Stimulated activated CD4-positive, alpha-beta T cell treated with anti-CD3 and anti-CD28 coated beads, Interleukin-1b, Interleukin-23, amount 100 ng/mL, for 1 hour (primary cell): ENCODE results near the gene LMO3.

Source experiments
- DNase-seq, 2 donors: peaks; one replicate each; pipeline ENCODE4 v3.0.0-alpha.2; 2020; ENCODE audit warnings: low read depth in 2 of 2

LMO3 gene

DNA sequence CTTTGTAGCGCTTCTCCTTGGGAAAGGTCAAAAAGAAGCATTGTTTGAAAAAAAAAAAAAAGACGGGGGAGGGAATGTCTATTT is at the start of gene LMO3:
LMO3 (minus strand) TSS at position 46 of the 84 bp plus-strand sequence. CDS start 5,302 bp downstream, outside the sequence.
- DNase-seq, result no peak

DNA sequence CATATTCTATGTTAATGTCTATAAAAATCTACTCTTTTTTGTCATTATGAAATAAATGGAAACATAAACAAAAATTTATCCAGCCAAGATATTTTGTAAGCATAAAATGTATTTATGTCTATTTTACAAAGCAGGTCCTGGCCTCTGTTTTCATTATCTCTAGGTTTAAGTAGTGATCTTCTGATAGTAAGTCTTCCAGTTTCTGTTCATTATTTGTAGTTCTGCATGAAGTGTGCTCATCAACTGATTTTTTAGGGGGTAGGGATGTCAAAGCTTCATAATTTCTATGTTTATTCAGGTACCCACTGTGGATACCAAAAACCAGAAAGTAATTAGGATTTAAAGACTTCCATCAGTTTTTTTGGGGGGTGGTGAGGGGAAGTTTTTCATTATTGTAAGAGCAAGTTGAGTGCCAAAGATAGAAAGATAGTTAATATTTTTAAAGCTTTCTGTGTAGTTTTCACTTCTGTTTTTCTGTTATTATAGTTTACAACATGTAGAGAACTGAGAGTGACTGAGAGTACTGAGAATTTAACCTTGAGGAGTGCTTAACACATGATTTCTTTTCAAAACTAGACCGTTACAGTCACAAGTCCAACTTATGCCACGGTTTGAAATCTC is 30.6 kb upstream of the LMO3 start:
- DNase-seq, result no peak

DNA sequence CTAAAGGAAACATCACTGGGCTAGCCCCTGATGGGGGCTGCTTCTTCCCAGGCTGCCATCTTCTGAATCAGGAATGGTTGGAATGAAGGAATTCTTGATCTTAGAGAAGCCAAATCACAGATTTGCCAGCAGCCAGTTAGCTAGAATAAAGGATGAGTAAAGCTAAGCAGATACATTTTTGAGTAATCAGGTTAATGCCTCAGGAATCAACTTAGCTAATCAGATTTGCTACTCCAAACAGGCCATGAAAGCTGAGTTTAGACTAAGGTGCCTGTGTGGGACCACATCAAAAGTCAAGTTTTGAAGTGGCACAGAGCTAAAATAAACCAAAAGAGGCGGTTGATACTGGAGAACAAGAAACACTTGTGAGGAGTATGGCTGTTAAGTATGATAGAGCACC is 28.8 kb upstream of the LMO3 start:
- no peak for DNase-seq

DNA sequence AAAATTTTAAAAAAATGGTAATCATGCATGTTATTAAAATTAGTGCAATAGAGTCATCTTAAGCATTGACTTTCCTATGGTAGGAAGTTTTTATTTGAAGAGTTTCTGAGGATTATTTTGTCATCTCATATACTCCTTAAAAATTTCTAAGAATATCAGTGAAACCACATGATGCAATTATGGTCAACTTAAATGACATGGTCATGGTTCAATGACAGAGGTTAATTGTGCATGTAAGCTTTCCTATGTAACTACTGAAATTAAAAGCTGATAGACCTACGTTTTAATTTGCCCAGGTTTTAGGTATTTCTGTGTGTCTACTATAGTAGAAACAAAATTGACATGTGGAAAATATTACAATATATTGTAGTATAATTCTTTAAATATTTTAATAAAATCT is 21.0 kb upstream of the LMO3 start:
- no peak for DNase-seq

DNA sequence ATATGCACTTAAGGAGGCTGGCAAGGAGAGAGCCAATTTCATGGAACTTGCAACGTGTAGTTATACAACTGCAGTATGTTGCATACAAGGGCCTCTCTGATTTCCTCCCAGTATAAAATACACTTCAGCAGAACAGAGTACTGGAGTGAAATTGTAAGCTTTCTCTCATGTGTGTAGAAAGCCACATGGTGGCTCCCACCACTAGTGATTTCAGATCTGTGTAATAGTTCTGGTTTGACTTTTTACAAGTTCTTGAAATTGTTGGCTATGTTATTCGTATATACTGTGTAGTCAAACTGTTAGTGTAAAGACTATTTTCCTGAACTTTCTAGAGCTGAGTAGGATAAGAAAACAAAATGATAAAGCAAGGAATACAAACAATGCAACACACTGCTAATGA is 16.4 kb upstream of the LMO3 start:
- no peak for DNase-seq

DNA sequence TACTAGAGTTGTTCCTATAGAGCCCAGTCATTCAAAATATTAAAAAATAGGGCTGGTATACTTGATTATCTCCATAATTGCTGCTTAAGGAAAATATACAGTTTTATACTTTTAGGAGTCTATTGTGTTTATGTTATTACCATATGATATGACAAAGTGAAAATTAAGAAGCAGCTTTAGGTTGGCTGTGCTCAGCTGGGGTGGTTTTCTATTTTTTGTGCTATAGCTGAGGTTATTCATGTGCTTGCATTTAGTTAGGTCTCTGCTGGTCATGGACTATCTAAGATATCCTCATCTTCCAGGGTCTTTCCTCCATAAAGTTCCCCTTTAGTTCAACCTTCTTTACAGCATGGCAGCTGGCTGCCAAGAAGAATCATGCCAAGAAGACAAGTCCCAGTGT is 13.6 kb upstream of the LMO3 start:
- no peak for DNase-seq

DNA sequence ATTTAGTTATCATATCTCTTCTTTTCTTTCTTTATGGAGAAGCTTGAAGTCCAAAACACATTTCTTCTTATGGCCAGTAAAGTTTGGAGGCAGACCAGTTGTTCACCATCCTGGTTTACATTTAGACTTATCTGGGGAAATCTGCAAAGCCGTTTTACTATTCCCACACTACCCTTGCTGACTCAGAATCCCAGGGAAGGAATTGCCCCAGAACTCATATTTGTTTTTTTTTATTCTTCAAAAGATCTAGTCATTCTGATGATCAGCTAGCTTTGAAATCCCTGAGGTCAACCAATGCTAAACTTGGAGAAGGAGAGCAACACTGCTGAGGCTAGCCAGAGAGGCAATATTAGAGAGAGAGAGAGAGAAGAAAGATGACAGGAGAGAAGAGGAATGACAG is 12.3 kb upstream of the LMO3 start:
- no peak for DNase-seq

DNA sequence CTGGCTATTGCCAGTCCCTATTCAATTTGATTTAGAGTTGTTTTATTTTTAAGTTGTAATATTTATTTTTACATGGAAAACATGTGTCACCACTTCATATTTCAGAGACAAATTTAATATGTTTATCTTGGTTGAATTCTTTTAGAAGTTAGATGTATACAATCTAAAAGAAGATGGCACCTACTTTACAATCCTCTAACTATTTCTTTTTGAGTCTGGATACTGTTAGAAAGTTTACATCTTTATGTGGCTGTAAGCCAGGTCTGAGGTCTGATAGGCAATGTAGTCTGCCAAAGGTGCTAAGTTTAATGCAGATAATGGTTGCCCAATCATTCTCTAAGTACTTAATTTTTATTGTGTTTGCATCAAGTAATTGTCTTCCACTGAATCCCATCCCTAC is 7.2 kb upstream of the LMO3 start:
- no peak for DNase-seq

DNA sequence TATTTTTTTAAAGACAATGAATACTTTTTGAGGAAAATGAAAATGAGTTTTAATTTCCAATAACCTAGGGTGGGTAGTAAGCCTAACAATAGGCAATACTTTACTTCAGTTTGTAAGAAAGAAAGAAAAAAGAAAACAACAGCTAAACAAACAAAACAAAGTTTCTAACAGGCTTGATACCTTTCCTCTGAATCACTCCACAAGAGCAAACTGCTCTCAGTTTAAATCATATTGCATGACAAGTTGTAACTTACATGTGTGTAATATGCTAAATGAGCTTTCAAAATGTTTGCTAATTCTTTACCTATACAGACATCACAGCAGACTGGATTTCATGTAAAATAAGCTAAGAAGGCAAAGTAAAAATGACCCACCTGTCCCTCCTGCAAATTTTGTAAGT is 6.7 kb upstream of the LMO3 start:
- no peak for DNase-seq

DNA sequence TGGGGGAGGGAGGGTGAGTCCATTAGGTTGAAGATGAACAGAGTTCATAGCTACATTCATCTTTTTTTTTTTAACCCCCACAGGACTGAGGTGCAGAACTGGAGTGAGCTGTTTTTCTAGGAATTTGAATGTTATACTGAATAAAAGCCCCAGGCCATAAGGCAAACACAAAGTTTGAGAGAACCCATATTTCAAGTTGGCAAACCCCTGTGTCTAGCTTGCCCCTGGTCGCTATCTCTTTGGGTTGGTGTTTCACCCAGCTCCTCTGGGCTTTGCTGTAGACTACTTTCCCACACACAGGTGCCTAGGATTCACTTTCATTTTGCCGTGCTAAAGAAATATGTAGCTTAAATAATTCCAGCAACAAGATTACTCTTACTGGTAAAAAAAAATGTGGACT is 5.2 kb upstream of the LMO3 start:
- DNase-seq, result no peak

DNA sequence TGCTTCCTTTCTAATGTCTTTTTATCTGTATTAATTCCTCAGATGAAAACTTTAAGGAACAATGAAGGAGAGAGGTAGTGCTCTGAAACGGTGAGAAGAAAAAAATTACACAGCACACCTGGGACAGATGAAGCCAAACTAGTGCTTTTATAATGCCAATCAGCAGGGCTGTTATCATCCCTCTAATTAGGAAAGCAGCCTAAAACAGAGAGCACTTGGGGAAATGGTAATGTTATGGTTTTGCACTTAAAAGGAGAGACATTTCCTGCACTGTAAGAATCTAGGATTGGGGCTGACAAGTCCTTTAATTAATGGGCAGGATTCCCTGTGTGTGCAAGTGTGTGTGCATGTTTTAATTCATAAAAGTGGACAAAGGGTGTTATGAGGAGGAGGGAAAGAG is 4.8 kb upstream of the LMO3 start:
- no peak for DNase-seq

DNA sequence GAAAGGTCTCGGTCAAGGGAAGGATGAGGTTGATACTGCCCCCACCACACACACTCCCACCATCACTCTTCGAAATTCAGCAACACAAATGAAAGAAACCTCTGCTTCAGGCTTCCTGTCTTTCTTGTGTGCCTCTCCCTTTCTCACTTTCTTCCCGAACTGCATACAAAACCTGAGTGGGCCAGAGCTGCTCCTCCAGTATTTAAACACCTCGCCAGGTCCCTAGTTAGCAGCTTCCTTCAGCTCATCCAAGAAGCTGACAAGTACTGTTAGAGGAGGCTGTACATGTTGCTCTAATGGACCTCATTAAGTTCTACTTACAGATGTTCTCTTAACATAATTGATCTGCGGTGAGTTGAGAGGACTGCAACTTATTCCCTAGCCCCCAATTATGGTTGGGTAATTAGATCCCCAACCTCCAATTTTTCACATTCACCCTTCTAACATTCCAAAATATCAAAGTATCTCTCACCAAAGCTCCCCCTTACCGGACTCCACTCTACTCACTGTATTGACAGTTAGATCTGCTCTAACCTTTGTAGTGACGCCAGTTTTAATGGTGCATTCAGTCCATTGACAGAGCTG is 4.1 kb upstream of the LMO3 start:
- DNase-seq, result no peak

DNA sequence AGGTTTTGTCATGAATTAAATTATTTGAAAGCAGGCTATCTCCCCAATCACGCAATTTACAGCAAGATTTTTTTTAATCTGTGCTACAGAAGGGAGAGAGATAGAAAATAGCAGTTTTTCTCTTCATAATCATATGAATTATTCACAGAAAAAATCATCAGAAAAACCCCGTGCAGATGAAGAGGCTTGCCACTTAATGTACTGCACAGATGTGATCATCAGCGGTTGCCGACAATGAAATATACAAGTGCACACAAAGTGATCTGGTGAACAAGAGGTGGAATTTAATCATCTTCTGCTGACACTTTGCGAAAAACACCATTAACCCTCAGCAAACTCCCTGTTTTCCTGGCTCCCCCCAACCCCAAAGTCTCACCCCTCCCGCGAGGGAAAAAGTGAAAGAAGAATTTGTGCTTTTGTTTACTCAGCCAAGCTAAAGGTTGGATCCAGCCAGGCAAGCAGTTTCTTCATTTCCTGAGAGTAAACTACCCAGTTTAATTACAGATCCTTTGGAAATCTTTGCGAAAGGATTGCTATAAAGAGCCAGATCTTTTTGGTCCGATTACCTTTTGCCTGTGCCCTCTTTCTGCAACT is 3.1 kb upstream of the LMO3 start:
- no peak for DNase-seq

DNA sequence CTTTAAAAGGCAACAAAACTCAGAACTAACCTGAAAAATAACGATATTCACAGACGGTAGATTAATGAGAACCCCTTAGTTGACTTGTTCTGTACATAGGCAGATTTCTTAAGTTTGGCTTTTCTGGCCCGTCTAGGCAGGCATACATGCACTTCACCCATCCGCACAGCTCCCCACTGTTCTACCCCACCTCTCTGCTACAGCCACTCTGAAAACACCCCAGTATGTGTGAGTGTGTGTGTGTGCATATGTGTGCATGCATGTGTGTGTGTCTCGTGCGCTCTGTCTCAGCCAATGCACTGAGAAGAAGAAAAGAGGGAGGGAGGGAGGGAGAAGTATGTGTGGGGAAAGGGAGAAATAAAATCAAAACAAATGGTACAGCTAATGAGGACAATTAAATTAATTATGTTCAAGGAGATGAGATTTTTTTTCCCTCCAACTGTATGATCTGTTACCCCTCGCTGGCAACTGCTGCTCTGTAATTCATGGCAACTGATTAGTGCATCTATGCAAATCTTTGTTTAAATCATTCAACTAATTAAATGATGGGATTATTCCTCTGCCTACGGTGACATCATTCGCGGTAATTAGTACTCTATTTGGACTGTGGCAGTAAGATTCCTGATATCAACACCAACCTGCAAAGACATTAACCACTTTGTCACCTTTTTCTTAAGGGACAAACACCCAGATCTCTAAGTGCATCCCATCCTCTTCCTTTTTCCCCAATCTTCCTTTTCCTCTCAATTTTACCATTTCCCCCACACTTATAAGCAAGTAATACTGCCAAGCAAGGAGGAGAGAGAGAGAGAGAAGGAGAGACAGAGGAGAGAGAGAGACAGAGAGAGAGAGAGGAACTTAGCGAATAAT is 2.2 kb upstream of the LMO3 start:
- no peak for DNase-seq

DNA sequence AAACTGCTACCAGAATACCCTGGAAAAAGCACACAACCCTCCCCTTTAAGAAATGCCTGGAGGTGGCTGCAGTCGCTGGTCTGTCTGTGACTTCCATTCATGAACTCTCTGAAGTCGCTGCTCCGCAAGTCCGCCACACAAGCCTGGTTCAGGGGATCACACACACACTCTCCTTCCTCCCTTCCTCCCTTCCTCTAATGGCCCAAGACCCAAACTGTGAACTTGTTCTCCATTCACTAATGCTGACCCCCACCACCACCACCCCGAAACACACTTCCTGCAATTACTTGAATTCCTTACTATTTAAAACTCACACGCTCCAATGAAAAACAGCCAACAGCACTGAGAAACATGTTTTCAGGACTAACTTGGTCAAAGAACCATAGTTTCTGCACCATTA is 1.0 kb upstream of the LMO3 start:
- no peak for DNase-seq

DNA sequence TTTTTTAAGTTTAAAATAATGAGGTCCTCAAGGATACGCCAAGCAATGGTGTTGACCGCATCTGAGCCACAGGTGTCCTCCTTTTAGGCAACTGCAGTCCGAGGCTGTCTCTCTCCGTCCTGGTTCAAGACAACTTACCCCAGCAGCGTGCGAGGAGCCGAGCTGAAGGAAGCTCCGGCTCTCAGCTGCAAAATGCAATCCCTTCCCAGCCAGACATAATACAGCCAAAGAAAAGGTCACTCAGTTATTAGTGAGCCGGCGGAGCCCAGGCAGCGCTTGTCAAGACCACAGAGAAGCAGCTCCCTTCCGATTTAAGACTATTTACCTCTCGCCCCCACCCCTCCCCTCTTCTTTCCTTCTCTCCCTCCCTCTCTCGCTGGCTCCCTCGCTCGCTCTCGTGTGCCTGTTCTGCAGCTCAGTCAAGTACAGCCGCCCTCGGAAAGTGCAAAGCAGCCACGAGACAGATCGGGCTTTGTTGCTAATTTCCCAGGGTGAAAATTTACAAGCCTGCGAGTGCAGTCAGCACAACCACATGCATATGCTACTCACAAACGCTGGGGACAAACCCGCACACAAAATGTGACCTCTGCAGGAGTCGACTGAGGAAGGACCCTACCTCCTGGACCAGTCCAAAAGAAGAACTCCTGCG is 363 bp upstream of the LMO3 start:
- no peak for DNase-seq

DNA sequence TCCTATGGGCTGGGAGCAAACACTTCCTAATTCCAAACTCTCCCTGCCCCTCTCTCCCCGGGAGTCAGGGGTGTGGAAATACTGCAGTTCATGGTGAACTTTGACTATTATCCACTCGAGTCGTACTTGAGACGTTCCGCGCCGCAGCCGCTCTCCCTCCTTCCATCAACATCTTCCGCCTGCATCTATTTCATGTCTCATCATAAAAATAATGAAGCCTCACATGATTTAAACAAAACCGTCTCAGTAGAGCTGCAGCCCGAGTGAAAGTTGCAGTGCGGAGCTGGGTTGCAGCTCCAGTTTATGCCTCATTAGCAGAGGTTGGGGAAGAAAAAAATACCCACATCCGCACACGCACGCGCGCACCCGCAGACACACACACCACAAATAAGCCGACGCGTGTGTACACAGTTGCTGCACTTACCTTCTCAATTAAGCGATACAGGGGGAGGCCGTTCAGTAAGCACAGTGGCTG is 283 bp downstream of the LMO3 start:
- DNase-seq, result no peak

DNA sequence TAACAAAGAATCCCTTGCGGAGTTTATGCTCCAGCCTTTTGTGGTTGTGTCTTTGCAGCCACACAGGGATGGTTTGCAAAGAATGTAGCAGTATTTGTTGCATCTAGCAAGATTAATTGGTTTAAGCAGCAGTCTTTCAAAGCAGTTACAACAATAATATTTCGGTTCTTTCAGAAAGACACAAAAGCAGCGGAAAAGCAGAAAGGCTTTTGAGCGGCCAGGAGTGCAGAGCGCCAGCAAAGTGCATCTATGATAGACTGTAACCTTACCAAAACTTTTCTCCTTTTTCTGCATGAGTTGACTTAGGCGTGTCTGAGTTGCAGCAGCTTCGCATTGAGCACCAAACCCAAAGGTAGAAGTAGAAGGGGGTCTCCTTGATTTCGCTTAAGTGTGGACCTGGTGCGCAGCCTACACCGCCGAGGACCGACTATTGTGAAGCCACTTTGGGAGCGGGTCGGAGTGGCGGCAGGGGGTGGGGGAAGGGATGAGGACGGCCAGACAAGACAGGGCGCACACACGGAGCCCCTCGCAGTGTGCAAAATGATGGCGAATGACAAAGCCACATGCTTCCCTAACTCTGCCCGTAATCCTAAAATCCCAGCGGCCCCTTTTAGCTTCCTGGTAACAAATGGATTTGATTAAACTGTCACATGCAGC is 1.2 kb downstream of the LMO3 start:
- DNase-seq, result no peak

DNA sequence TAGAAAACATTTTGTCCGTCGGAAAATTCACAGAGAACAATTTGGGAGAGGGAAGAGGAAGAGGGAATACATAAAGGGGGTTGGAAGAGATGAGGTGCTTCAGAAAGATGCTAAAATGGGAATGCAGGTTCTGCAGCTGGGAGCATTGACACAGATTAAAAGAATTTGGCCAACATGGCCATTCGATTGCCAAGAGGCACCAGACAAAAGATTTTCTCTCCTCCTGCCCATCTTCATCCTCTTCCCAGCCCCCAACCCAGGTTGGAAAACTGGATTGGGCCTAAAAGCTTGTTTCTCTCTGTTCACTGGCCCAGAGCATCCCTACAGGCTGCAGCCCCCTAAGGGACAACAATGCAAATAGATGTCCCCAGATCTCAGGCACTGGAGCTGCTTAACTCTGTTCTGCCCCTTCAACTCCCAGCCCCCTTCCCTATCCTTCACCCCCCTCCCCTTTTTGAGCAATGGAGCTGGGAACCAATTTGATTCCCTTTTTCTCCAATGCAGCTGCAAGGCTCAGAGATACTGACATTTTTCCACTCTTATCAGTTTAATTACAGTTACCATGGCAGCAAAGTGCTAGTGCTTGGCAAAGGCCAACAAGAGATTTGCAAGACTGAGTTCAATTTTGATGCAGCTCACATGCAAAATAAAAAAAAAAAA is 1.9 kb downstream of the LMO3 start:
- DNase-seq, result no peak

DNA sequence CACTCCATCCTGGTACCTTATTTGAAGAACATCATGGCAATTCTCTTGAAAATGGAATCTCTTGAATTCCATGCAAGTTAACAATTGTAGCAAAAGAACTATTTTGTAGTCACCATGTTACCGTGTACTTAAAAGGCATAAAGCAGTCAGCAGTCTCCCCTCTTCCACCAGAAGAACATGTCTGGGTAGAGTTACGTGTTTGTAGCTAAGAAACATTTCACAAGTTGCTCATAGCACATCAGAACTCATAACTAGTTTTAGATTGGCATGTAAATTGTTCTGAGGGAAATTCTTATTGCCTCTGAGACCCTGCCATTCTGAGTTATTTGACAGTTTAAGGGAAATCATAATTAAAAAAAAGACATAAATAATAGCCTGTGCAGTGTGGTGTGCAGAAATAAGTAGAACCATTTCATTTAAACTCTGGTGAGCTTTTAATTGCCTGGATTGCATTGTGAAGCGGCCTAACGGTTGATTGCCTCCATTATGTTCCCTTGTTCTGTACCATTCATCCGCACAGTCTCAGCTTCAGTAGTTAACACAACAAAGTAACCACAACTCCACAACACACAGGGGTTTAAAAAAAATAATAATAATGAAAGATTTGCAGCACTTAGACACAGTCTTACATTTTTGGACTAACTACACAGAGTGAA is 2.6 kb downstream of the LMO3 start:
- no peak for DNase-seq

DNA sequence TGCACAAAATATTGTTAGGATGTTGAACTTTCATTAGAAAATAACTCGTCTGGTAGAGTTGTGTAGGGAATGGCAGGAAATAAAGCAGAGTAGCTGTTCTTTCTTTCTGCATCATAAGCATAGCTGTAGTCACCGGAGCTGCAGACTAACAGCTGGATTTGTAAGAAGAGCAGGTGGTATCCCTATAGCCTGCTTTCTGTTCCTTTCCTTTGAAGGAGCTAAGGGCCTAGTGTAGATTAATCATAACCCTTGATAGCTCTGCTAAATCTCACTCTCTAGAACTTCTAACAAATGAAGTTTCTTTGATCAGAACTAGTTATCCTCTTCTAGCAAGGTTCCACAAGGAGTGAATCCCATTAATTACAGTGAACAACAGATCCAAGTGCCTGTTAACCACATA is 3.5 kb downstream of the LMO3 start:
- no peak for DNase-seq
